HG02938 (cell line): ENCODE results near the gene HSPA14.
"Not testable (repeated sequence)": the region's sequence is repeated elsewhere in the genome, so short reads cannot be mapped to it uniquely, and the experiment has no call there.

Experiments used
- ATAC-seq: cut with Tn5 transposase; IDR thresholded peaks from one replicate; pipeline ENCODE4 v1.9.1; 2021; ENCODE audit warnings: mild to moderate bottlenecking, moderate library complexity; ENCODE audit not compliant: unreplicated experiment

The HSPA14 gene

GRCh38 chr10:14837757-14838581 is at the start of gene HSPA14, which contains the start of the genes CDNF and MSANTD7:
HSPA14 (plus strand) TSS chr10:14838306; CDS start chr10:14838403, 97 bp downstream.
CDNF (minus strand) TSS chr10:14838037; CDS start chr10:14837946, 91 bp downstream.
MSANTD7 (plus strand) TSS chr10:14838306; CDS start chr10:14842285, 3,979 bp downstream.
- ATAC-seq = peak; percentile 94

- no peak for ATAC-seq
Measured at GRCh38 chr10:14798636-14799035, 39.5 kb upstream of the HSPA14 start.

- ATAC-seq = no peak
Measured at GRCh38 chr10:14800397-14800796, 37.7 kb upstream of the HSPA14 start.

- ATAC-seq = no peak
Measured at GRCh38 chr10:14801723-14802122, 36.4 kb upstream of the HSPA14 start.

GRCh38 chr10:14803827-14804226 is 34.3 kb upstream of the HSPA14 start:
- ATAC-seq = no peak

GRCh38 chr10:14806318-14806717 is 31.8 kb upstream of the HSPA14 start:
- no peak for ATAC-seq

GRCh38 chr10:14810969-14811953 is 26.8 kb upstream of the HSPA14 start:
- ATAC-seq = no peak

- ATAC-seq = no peak
Measured at GRCh38 chr10:14812271-14812670, 25.8 kb upstream of the HSPA14 start.

- no peak for ATAC-seq
Measured at GRCh38 chr10:14815681-14816080, 22.4 kb upstream of the HSPA14 start.

GRCh38 chr10:14816717-14817116 is 21.4 kb upstream of the HSPA14 start:
- not testable (repeated sequence) for ATAC-seq

GRCh38 chr10:14820010-14820774 is 17.9 kb upstream of the HSPA14 start:
- ATAC-seq = no peak

- no peak for ATAC-seq
Measured at GRCh38 chr10:14820775-14821154, 17.3 kb upstream of the HSPA14 start.

- no peak for ATAC-seq
Measured at GRCh38 chr10:14821635-14822375, 16.3 kb upstream of the HSPA14 start.

- ATAC-seq = no peak
Measured at GRCh38 chr10:14822879-14823755, 15.0 kb upstream of the HSPA14 start.

GRCh38 chr10:14823966-14824365 is 14.1 kb upstream of the HSPA14 start:
- no peak for ATAC-seq

- no peak for ATAC-seq
Measured at GRCh38 chr10:14826076-14826829, 11.9 kb upstream of the HSPA14 start.

GRCh38 chr10:14833106-14833505 is 5.0 kb upstream of the HSPA14 start:
- no peak for ATAC-seq

GRCh38 chr10:14836208-14836607 is 1.9 kb upstream of the HSPA14 start:
- no peak for ATAC-seq
